GM21528 (cell line): ENCODE data around the gene CD72.
"Not testable (repeated sequence)": the region's sequence is repeated elsewhere in the genome, so short reads cannot be mapped to it uniquely, and the experiment has no call there.

ENCODE experiments used
- ATAC-seq: cut with Tn5 transposase; IDR thresholded peaks from one replicate; pipeline ENCODE4 v1.9.1; 2021; ENCODE audit warnings: mild to moderate bottlenecking, moderate library complexity; ENCODE audit not compliant: unreplicated experiment, low FRiP score

The CD72 gene

DNA sequence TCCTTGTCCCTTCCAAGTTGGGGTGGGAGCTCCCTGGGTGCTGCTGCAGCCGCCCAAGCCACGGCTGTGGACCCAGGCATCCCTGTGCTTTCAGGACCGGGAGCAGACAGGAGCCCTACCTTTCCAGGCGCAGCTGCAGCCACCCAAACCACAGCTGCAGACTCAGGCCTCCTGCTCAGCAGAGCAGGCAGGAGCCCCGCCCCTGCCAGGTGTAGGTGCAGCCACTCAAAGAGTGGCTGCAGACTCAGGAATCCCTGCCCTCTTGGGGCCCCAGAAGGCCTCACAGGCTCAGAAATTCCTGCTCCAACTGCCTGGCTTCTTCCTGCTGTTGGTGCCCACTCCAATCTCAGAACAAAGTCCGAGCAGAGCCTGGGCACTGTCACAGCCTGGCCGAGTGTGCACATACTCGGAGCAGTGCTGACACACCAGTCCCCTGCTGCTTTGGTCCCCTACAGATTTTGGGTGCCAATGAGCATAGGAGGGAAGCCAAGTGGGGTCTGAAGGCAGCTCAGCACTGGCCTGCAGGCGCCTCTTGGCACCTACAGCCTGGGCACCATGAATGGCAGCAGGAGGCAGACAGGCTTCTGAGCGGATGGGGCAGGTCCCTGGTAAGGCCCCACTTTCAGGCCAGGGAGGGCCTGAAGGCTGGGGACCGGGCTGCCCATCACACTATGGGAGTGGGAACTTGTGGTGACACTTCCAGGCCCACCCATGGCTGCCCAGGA is 19.2 kb downstream of the CD72 start:
- no peak for ATAC-seq

DNA sequence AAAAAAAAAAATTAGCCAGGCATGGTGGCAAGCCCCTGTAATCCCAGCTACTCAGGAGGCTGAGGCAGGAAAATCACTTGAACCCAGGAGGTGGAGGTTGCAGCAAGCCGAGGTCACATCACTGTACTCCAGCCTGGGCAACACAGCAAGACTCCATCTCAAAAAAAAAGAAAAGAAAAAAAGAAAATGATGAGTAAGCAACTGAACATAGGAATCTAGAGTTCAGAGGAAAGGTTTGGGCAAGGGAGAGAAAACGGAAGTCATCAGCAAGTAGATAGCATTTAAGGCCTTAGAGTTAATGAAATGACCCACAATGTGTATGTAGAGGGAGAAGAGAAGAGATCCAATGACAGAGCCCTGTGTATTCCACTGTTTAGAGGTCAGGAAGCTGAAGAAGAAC is 21.3 kb downstream of the CD72 start:
- ATAC-seq = not testable (repeated sequence)

DNA sequence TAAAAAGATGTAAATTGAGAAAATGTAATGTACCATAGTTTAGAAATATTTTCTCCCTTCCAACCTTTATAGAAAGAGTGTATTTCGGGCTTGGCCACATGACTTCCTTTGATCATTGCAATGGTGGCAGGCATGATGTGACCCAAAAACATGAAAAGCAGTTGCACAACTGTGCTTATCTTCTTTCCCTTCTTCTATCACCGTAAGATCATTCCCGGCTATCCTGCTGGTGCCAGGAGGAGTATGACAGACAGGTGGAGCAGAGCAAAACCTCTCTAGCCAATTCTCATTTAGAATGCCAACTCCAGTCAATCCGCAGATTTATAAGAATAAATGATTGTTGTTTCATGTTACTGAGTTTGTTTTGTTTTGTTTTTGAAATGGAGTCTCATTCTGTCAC is 23.7 kb downstream of the CD72 start:
- ATAC-seq = no peak

DNA sequence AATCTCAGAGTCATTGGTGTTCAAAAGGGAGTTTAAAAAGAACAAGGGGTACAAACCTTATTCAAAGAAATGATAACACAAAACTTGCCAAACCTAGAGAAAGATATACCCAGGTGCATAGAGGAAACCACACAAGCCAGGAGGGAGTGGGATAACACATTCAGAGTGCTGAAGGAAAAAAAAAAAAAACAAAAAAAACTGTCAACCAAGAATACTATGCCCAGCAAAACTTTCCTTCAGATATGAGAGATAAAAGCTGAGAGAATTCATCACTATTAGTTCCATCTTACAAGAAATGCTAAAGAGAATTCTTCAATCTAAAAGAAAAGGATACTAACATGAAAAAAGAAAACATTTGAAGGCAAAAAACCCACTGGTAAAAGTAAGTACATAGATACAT is 24.6 kb downstream of the CD72 start:
- no peak for ATAC-seq

DNA sequence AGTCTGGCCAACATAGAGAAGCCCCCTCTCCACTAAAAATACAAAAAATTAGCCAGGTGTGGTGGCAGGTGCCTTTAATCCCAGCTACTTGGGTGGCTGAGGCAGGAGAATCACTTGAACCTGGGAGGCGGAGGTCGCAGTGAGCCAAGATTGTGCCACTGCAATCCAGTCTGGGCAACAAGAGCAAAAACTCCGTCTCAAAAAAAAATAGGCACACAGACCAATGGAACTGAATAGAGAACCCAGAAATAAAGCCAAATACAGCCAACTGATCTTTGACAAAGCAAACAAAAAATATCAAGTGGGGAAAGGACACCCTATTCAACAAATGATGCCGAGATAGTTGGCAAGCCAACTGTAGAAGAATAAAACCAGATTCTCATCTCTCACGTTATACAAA is 29.7 kb downstream of the CD72 start:
- not testable (repeated sequence) for ATAC-seq

DNA sequence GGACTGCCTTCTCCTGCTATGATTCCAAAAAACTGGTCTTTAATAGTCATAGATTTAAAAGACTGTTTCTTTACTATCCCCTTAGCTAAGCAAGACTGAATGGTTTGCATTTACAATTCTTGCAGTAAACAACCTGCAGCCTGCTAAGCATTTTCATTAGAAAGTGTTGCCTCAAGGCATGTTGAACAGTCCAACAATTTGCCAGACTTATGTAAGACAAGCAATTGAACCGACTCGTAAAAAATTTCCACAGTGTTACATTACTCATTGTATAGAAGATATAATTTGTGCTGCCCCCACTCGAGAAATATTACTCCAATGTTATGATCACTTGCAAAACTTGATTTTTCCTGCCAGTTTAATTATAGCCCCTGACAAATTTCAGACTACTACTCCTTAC is 33.5 kb downstream of the CD72 start:
- ATAC-seq = not testable (repeated sequence)

DNA sequence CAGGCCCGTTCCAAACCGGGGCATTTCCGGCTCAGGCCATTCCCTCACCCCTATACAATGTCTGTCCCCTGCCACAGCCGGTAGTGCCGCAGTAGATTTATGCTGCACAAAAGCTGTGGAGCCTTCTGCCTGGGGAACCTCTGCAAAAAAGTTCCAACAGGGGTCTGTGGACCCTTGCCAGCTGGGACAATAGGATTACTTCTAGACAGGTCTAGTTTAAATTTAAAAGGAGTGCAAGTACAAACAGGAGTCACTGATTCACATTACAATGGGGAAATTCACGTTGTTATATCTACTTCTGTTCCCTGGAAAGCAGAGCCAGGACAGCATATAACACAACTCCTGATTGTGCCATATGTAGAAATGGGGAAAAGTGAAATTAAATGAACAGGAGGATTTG is 34.7 kb downstream of the CD72 start:
- not testable (repeated sequence) for ATAC-seq

DNA sequence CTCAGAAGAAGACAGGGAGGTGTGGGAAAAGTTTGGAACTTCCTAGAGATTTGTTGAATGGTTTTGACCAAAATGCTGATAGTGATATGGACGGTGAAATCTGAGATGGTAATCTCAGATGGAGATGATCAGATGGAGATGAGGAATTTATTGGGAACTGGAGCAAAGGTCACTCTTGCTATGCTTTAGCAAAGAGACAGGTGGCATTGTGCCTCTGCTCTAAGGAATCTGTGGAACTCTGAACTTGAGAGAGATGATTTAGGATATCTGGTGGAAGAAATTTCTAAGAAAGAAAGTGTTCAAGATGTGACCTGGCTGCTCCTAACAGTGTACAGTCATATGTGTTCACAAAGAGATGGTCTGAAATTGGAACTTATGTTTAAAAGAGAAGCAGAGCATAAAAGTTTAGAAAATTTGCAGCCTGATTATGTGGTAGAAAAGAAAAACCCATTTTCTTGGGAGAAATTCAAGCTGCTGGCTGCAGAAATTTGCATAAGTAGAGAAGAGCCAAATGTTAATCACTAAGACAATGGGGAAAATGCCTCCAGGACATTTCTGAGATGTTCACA is 38.5 kb downstream of the CD72 start:
- not testable (repeated sequence) for ATAC-seq

DNA sequence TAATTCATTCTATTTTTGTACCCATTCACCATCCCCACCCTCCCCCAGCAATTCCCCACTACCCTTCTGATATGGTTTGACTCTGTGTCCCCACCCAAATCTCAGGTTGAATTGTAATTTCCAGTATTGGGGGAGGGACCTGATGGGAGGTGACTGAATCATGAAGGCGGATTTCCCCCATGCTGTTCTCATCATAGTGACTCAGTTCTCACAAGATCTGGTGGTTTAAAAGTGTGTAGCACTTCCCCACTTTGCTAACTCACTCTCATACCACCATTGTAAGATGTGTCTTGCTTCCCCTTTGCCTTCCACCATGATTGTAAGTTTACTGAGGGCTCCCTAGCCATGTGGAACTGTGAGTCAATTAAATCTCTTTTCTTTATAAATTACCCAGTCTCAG is 39.1 kb downstream of the CD72 start:
- no peak for ATAC-seq

DNA sequence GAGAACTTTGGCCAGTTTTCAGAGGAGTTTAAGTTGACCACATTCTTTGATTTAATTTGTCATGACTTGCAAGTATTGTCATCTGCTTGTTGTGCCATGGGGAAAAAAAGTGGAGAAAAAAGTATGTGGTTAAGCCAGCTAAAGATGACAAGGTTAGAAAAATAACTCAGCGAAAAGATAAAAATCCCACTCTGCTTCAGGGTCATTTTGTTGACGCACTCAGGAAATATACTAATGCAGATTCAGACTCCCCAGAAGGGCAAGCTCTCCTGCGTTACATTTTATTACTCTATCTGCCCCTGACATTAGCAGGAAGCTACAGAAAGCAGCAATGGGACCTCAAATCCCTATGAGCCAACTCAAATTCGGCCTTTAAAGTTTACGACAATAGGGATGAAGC is 40.7 kb downstream of the CD72 start:
- no peak for ATAC-seq

DNA sequence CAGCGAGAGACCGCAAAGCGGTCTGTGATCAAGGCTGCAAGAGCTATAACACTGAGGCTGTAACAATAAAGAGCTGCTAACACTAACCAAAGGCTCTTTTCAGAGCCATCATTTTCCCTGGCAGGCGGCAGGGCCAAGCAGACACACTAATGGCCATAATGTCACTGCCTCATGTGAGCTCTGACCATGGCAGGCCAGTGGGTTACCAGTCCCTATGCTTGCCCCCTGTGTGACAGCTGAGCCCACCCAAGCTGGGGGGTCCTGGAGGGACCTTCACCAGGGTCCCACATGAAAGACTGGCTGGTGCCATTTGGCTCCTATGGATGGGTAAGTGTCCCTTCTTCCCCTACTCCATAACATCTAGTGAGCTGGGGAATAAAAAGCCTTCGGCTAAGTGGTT is 42.7 kb downstream of the CD72 start:
- ATAC-seq = no peak

DNA sequence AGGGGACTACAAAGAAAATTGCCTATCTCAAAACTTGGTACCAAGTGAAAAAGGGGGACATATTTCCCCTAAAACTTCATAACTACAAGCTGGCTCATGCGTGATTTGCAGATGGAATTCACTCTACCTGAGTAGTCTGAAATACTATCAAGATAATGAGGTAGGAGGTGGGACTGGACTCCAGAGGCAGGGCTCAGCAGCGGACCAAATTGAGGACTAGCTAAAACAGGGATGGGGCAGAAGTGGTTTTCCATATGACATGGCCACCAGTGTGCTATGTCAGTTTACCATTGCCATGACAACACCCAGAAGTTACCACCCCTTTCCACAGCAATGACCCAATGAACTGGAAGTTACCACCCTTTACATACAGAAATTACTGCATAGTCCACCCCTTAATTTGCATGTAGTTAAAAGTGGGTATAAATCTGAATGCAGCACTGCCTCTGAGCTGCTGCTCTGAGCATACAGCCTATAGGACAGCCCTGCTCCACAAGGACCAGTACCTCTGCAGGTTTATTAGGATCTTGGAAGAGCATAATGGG is 43.6 kb downstream of the CD72 start:
- ATAC-seq = no peak

DNA sequence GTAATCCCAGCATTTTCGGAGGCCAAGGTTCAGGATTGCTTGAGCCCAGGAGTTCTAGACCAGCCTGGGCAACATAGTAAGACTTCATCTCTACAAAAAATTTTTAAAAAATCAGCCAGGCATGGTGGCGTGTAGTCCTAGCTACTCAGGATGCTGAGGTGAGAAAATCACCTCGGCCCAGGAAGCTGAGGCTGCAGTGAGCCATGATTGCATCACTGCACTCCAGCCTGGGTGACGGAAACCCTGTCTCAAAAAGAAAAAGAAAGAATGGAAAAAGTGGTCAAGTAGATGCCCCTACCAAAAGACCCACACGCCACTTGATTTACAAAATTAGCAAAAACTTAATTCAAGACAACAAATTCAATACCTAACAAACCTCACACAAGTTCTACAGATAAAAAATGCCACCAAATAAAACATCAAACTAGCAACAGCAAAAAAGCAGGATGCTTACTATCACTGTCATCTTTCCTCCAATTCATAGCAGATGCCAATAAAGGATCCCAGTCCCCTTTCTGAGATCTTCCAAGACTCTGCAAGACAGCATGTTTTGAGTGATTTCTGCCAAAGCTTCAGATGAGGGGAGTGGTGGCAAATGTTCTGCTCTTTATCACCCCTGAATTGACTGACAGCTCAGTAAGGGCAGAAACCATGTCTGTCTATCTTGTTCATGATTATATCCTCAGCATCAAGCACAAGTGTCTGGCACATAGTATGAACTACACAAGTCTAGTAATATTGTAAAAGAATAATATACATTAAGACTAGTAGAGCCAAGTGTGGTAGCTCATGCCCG is 47.3 kb downstream of the CD72 start:
- no peak for ATAC-seq

DNA sequence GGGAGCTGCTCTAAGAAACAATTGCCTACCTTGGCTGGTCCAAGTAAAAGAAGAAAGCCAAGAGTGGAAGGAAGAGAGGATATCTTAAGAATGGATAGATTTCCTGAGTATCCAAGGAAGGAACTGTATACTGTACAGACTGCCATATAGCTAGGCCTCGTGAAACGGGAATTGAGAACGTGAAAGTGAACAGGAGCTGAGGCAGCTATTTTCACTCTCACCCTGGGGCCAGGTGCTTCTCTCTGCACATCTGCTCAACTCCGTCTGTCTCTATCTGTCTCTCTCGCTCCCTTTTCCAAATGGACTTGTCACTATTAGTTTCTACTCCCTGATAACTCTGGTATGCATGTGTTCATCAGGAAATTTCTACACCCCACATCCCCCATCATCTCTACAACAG is 49.0 kb downstream of the CD72 start:
- no peak for ATAC-seq

DNA sequence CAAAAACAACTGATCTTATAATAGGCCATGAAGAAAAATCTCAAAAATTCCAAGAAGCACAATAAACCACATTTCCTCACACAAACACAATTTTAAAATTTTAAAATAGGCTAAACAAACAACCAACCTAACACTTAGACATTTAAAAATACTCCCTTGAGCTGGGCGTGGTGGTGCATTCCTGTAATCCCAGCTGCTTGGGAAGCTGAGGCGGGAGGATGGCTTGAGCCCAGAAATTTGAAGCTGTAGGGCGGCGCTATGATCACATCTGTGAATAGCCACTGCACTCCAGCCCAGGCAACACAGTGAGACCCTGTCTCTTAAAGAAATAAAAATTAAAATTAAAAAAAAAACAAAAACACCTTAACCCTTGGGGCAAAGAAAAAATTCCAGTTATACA is 50.0 kb downstream of the CD72 start:
- ATAC-seq = no peak

DNA sequence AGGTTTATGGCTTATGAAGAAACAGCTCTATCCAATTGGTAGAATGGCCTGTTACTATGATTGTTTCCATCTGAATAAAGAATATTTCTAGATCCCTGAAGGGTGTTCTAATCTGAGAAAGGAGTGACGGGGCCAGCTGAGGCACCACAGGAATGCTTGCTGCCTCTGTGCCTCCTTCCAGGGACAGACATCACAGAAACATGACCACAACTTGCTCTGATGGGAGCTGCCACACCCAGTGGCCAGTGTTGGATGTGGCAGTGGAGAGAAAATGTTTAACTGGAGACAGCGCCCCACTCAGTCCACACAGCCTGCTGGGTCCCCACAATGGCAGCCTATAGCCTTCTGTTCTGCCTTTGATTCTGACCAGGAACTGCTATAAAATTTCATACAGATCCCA is 51.8 kb downstream of the CD72 start:
- no peak for ATAC-seq

DNA sequence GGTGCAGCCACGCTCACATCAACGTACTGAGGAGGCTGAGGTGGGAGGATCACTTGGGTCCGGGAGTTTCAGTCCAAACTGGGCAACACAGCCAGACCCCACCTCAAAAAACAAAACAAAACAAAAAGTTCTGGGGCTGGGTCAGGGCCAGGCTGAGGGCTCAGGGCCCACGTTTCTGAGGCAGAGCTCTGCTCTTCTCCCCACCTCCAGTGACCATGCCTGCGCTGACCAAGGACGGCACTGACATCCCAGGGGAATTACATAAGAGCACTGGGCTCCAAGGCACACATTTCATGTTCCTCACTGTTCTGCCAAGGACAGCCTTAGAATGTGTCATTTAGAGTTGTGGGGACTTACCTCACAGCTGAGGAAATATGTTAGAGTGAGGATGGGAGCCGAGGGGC is 53.6 kb downstream of the CD72 start:
- no peak for ATAC-seq

DNA sequence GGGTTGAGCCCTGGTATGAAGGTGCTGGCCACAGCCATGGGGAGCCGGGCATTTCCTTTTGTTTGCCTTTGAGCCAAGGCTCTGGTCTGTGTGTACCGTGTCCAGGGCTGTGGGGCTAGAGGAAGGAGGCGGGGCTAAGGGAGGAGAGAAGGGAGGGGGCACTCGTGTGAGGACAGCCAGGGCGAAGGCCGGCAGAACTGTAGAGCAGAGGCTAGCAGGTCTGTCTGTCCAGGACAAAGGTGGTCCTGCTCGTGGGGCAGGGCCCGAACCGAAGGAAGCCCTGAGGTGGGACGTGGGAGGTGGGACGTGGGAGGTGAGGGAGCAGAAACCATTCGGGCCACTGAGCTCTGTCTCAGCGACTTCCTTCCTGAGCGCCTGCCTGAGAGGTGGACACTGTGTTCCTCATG is 54.4 kb downstream of the CD72 start:
- no peak for ATAC-seq

DNA sequence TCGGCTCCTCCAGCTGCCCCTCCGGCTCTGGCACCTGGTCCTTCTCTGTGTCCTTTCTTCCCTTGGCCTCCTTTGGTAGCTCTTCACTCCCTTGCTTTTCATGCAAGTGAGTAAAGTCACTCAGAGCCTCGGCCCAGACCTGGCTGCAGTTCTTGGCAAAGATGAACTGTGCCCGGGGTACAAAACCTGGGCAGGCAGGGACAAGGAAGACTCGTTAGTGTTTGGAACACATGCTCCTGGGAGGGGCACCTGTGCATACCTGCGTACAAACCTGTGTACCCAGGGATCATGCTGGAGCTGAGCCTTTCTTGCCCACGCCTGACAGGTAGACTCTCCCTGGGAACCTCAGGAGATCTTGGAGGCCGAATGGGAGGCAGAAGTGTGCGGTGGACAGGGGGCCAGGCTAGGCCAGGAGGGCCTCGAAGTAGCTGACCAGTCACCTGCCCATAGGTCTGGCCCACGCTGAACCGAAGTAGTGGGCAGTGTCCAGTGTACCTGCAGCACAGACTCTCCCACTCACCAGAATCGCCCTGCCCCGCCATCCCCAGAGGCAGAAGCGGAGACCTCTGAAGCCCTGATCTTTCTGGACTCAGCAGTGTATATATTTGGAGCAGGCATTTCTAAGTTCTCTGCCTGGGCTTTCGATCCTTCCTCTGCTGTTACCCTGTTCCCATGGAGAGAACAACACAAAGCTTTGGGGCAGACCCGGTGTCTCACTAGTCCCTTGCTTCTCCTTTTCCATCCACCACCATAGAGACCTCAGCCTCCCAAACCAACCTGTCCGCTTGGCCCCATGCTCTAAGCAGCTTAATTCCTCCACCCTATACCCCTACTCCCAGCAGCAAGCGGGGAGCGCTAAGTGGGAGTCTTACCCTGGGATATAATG is 55.1 kb downstream of the CD72 start:
- ATAC-seq = no peak

DNA sequence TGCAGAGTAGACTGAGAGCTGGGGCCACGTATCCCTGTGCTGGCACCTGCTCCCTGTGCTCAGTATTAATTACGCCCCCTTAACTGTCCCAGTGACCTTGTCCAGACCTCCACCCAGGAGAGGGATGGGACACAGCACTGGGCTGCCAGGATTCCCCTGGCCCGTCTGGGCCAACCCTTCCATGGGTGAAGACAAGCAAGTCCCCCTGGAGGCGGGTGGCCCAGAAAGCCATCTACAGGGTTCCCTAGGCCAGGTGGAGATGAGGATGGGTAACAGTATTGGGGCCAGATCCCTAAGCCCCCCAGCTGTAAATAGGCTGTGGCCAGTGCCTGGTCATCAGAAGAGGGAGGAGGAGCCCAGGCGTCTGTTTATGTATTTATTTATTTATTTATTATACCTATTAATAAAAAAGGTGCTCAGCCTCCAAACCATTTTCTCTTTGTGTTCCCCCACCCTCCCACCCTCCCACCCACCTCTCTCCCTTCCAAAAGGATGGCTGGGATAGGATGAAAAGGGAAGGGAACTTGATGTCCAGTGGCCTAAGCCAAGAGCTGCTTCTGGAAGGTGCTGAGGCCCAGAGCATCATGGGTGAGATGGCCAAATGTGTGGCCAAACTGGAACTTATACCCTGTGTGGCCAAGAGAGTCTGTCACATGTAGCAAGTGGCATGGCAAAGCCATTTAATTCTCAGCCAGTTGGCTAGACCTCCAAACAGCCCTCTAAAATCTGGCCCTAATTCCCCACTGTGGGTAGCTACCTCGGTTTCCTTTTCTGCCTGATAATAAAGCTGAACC is 56.5 kb downstream of the CD72 start:
- no peak for ATAC-seq
